GM12892 (cell line): ENCODE results near the gene CCRL2.

Experiments used
- POLR2A ChIP-seq: IDR thresholded peaks from 2 replicates; pipeline ENCODE4 v1.6.1; 2011; ENCODE audit warnings: low read depth, low read length, control low read depth
- POLR2AphosphoS5 ChIP-seq: IDR thresholded peaks from 2 replicates; pipeline ENCODE4 v1.6.1; 2011; ENCODE audit warnings: low read depth, low read length, control low read depth

DNA sequence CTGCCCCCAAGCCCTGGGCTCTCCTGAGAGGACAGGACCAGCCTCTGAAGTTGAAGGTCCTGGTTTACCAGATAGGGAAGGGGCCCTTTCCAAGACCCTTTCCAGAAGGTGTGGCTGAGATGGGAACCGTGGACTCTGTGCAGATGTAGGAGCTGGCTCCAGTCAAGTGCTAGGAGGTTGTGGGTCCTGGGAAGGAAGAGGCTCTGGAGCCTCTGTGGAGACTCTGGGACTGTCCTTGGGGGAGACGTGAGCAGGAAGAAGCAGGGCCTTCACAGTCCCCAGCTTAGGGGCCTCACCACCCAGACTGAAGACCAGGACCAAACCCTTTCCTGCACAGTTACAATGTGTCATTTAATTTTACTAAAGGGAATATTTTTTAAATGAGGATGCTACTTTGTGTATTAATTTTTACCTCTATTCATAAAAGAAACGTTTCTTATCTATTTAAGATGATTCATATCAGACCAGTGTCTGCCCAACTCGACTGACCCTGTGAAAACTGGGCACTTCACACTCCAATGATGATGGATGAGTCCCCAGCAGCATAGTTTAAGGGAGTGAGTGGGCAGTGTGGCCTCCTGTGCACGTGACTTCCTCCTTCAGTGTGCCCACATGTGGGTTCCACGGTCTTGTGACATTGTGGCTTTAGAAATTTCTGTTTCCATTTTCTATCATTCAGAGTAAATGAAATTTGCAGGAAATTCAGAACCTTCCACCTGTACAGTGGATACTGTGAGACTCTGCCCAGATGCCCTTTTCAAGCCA is 11.1 kb upstream of the CCRL2 start:
- no peak for TF ChIP-seq POLR2AphosphoS5
- no peak for TF ChIP-seq POLR2A
